NCI-H1694 (cell line): ENCODE data around the gene CACNA2D3.

Experiments used
- DNase-seq: peaks from one replicate; lab custom pipeline; 2025; lab: John Stamatoyannopoulos, UW

CACNA2D3 gene

GRCh38 chr3:54800478-54800877, 678.1 kb downstream of the CACNA2D3 start:
- DNase-seq: no peak

- no peak for DNase-seq
These were observed 679.6 kb downstream of the CACNA2D3 start for GRCh38 chr3:54801977-54802376.

- DNase-seq: no peak
These were observed 688.0 kb downstream of the CACNA2D3 start for GRCh38 chr3:54810401-54810800.

GRCh38 chr3:54814224-54814623, 691.9 kb downstream of the CACNA2D3 start:
- DNase-seq: no peak

GRCh38 chr3:54817628-54818027, 695.3 kb downstream of the CACNA2D3 start:
- DNase-seq: peak; percentile 54

- no peak for DNase-seq
These were observed 696.1 kb downstream of the CACNA2D3 start for GRCh38 chr3:54818486-54818885.

- DNase-seq: no peak
These were observed 696.6 kb downstream of the CACNA2D3 start for GRCh38 chr3:54818942-54819341.

- DNase-seq: no peak
These were observed 697.6 kb downstream of the CACNA2D3 start for GRCh38 chr3:54819946-54820345.

- no peak for DNase-seq
These were observed 699.9 kb downstream of the CACNA2D3 start for GRCh38 chr3:54822206-54822605.

GRCh38 chr3:54826251-54826691, 703.9 kb downstream of the CACNA2D3 start:
- DNase-seq: no peak

- no peak for DNase-seq
These were observed 704.8 kb downstream of the CACNA2D3 start for GRCh38 chr3:54827056-54827687.

- no peak for DNase-seq
These were observed 705.4 kb downstream of the CACNA2D3 start for GRCh38 chr3:54827776-54828175.

- peak; percentile 4 for DNase-seq
These were observed 708.3 kb downstream of the CACNA2D3 start for GRCh38 chr3:54830658-54831057.

- DNase-seq: peak; percentile 18
These were observed 708.8 kb downstream of the CACNA2D3 start for GRCh38 chr3:54831112-54831511.

GRCh38 chr3:54832876-54833275, 710.5 kb downstream of the CACNA2D3 start:
- no peak for DNase-seq

- no peak for DNase-seq
These were observed 713.3 kb downstream of the CACNA2D3 start for GRCh38 chr3:54835701-54836100.

GRCh38 chr3:54836871-54837270, 714.5 kb downstream of the CACNA2D3 start:
- DNase-seq: no peak

GRCh38 chr3:54837964-54838363, 715.6 kb downstream of the CACNA2D3 start:
- no peak for DNase-seq

- DNase-seq: no peak
These were observed 719.1 kb downstream of the CACNA2D3 start for GRCh38 chr3:54841471-54841870.

- DNase-seq: no peak
These were observed 721.0 kb downstream of the CACNA2D3 start for GRCh38 chr3:54843352-54843751.

GRCh38 chr3:54844211-54844610, 721.9 kb downstream of the CACNA2D3 start:
- DNase-seq: no peak

GRCh38 chr3:54845011-54845410, 722.7 kb downstream of the CACNA2D3 start:
- DNase-seq: no peak

GRCh38 chr3:54845551-54845950, 723.2 kb downstream of the CACNA2D3 start:
- no peak for DNase-seq

GRCh38 chr3:54846119-54846518, 723.8 kb downstream of the CACNA2D3 start:
- no peak for DNase-seq
